ENCODE data around the gene USP4. TPM values are rescaled to one million over a fixed set of nuclear protein-coding genes. Genes with fewer than 3 reads are reported as not detected.

Gene USP4
- total RNA-seq, 1 experiment from 2014 or later: 37.8 TPM

GRCh38 chr3:49298511-49298910 lies 41.3 kb downstream of the USP4 start:
- Mint-ChIP-seq H3K27me3 (ENCODE audit: insufficient read depth, unreplicated experiment) (no peaks in the 10 kb centered on the region), H3K4me1 (ENCODE audit: low read depth, unreplicated experiment) (no peaks in the 10 kb centered on the region), H3K9me3 (ENCODE audit: unreplicated experiment) (no peaks in the 10 kb centered on the region), H3K4me3 (ENCODE audit: unreplicated experiment) (no peak overlapping the region), H3K27ac (ENCODE audit: unreplicated experiment) (no peak overlapping the region), H3K36me3 (ENCODE audit: insufficient read depth, unreplicated experiment) (peaks cover 76% of the 10 kb centered on the region)
- POLR2A ChIA-PET: no interaction called here
- intact Hi-C loops (cut with micrococcal nuclease; ENCODE audit: unreplicated experiment): no loop called here
- Histone ChIP-seq H3K4me1 (no peaks in the 10 kb centered on the region), H3K27me3 (replicated peaks; ENCODE audit: control insufficient read depth, insufficient read depth, low read length) (no peaks in the 10 kb centered on the region), H3K4me3 (ENCODE audit: low read depth, low read length) (no peak overlapping the region), H3K36me3 (ENCODE audit: control insufficient read depth, insufficient read depth, low read length) (peaks cover 7% of the 10 kb centered on the region), H3K9me3 (no peaks in the 10 kb centered on the region)
- TF ChIP-seq CTCF (IDR thresholded peaks at IDR 0.05; ENCODE audit: insufficient read depth in 1 of 2, low read depth in 1 of 2, low read length in 1 of 2, severe bottlenecking in 1 of 2, unreplicated experiment in 1 of 2): no peak
- CTCF ChIA-PET: no interaction called here
- DNase-seq: no peak
- BruUV-seq (replicated peaks): no TSS peak

GRCh38 chr3:49296781-49297411 lies 43.0 kb downstream of the USP4 start:
- Histone ChIP-seq H3K27me3 (replicated peaks; ENCODE audit: control insufficient read depth, insufficient read depth, low read length) (no peaks in the 10 kb centered on the region), H3K4me3 (ENCODE audit: low read depth, low read length) (no peak overlapping the region), H3K9me3 (no peaks in the 10 kb centered on the region), H3K4me1 (no peaks in the 10 kb centered on the region), H3K36me3 (ENCODE audit: control insufficient read depth, insufficient read depth, low read length) (peaks cover 10% of the 10 kb centered on the region)
- H3K4me1 Mint-ChIP-seq (ENCODE audit: low read depth, unreplicated experiment): no peaks in the 10 kb centered on the region
- no peak for TF ChIP-seq CTCF (IDR thresholded peaks at IDR 0.05; ENCODE audit: insufficient read depth in 1 of 2, low read depth in 1 of 2, low read length in 1 of 2, severe bottlenecking in 1 of 2, unreplicated experiment in 1 of 2)
- no peaks in the 10 kb centered on the region for H3K27me3 Mint-ChIP-seq (ENCODE audit: insufficient read depth, unreplicated experiment)
- no peak overlapping the region for H3K4me3 Mint-ChIP-seq (ENCODE audit: unreplicated experiment)
- ChIA-PET POLR2A (no interaction called here), CTCF (no interaction called here)
- H3K36me3 Mint-ChIP-seq (ENCODE audit: insufficient read depth, unreplicated experiment): peaks cover 86% of the 10 kb centered on the region
- DNase-seq: no peak
- H3K9me3 Mint-ChIP-seq (ENCODE audit: unreplicated experiment): no peaks in the 10 kb centered on the region
- BruUV-seq (replicated peaks): no TSS peak
- intact Hi-C loops (cut with micrococcal nuclease; ENCODE audit: unreplicated experiment): no loop called here
- H3K27ac Mint-ChIP-seq (ENCODE audit: unreplicated experiment): no peak overlapping the region

- H3K27me3 Mint-ChIP-seq (ENCODE audit: insufficient read depth, unreplicated experiment): no peaks in the 10 kb centered on the region
- no peaks in the 10 kb centered on the region for H3K9me3 Mint-ChIP-seq (ENCODE audit: unreplicated experiment)
- intact Hi-C loops (cut with micrococcal nuclease; ENCODE audit: unreplicated experiment): no loop called here
- no peaks in the 10 kb centered on the region for H3K4me1 Mint-ChIP-seq (ENCODE audit: low read depth, unreplicated experiment)
- H3K36me3 ChIP-seq (ENCODE audit: control insufficient read depth, insufficient read depth, low read length): peaks cover 11% of the 10 kb centered on the region
- no peak overlapping the region for H3K4me3 Mint-ChIP-seq (ENCODE audit: unreplicated experiment)
- H3K4me3 ChIP-seq (ENCODE audit: low read depth, low read length): no peak overlapping the region
- POLR2A ChIA-PET: no interaction called here
- H3K27ac Mint-ChIP-seq (ENCODE audit: unreplicated experiment): no peak overlapping the region
- no TSS peak for BruUV-seq (replicated peaks)
- peak; percentile 56 to 59 for TF ChIP-seq CTCF (IDR thresholded peaks at IDR 0.05; ENCODE audit: insufficient read depth in 1 of 2, low read depth in 1 of 2, low read length in 1 of 2, severe bottlenecking in 1 of 2, unreplicated experiment in 1 of 2)
- peak in 1 of 2 experiments; percentile 29 for DNase-seq
- H3K9me3 ChIP-seq: no peaks in the 10 kb centered on the region
- H3K4me1 ChIP-seq: no peaks in the 10 kb centered on the region
- CTCF ChIA-PET: no interaction called here
- H3K27me3 ChIP-seq (replicated peaks; ENCODE audit: control insufficient read depth, insufficient read depth, low read length): no peaks in the 10 kb centered on the region
- peaks cover 89% of the 10 kb centered on the region for H3K36me3 Mint-ChIP-seq (ENCODE audit: insufficient read depth, unreplicated experiment)
Measured at GRCh38 chr3:49295489-49296058, 44.3 kb downstream of the USP4 start.
